Esophagus muscularis mucosa (tissue), 4 donors: ENCODE data around the gene FOXO3.

ENCODE experiments used
- CTCF ChIP-seq, 3 experiments: fragments of 200-600 bp in 2 of 3; fragments of 450-650 bp in 1 of 3; sonication (generic) in 2 of 3; IDR thresholded peaks; one replicate each; pipeline ENCODE4 v1.5.1; 2017 to 2019; ENCODE audit warnings: antibody characterized with exemption in 3 of 3, mild to moderate bottlenecking in 2 of 3, moderate library complexity in 1 of 3
- EP300 ChIP-seq: sonication (generic); formaldehyde crosslinking; IDR thresholded peaks from one replicate; pipeline ENCODE4 v1.6.1; 2017; ENCODE audit warnings: antibody characterized with exemption
- POLR2AphosphoS5 ChIP-seq, 2 donors: sonication (generic); formaldehyde crosslinking; IDR thresholded peaks; one replicate each; pipeline ENCODE4 v1.6.1; 2017; ENCODE audit warnings: antibody characterized with exemption in 2 of 2

GRCh38 chr6:108524528-108525248 lies 36.0 kb upstream of the FOXO3 start:
- no peak for TF ChIP-seq CTCF (IDR thresholded peaks at IDR 0.05)
- no peak for TF ChIP-seq EP300
- no peak for TF ChIP-seq POLR2AphosphoS5 (IDR thresholded peaks at IDR 0.05)
